ENCODE results near the gene MACROH2A1. TPM values are rescaled to one million over a fixed set of nuclear protein-coding genes. Genes with fewer than 3 reads are reported as not detected.

MACROH2A1 gene
- total and polyA plus RNA-seq, 10 of the 15 experiments (the other 5 are each of a cell fraction or from before 2014, with no cell fraction given) = 45.7 to 230 (median 196) TPM

- ChIA-PET SMC1A (ENCODE audit: uncharacterized antibody, unreplicated experiment) (no interaction called here), RAD21 (ENCODE audit: unreplicated experiment) (no interaction called here), POLR2A (no interaction called here), CTCF (interaction anchor here (1.0 to 1.5 kb wide), 3 partner anchors 16 to 165 kb away, joined by 3 to 9 read pairs (median 3); no protein-coding TSS in a partner anchor)
- no peak for ATAC-seq
- Histone ChIP-seq H4K20me1 (ENCODE audit: control insufficient read depth, insufficient read depth) (0 out of 2 replicates have a peak, but pooled peaks cover 8% of the 10 kb centered on the region), H3K79me2 (ENCODE audit: control insufficient read depth, insufficient read depth, low read length) (peaks cover 37% of the 10 kb centered on the region), H3K36me3 (ENCODE audit: control insufficient read depth in 2 of 2, insufficient read depth in 2 of 2, low read length in 1 of 2) (no peaks in the 10 kb centered on the region), H3K27me3 (replicated peaks in 1 of 2; ENCODE audit: control insufficient read depth in 2 of 2, insufficient read depth in 2 of 2, low read length in 1 of 2) (no peaks in the 10 kb centered on the region), H3K9ac (ENCODE audit: control insufficient read depth, insufficient read depth, low read length) (no peak overlapping the region), H3K4me3 (no peak overlapping the region), H3K27ac (ENCODE audit: control insufficient read depth, insufficient read depth) (no peak overlapping the region), H2AFZ (ENCODE audit: control insufficient read depth, low read depth, low read length) (no peak overlapping the region), H3K9me3 (replicated peaks; ENCODE audit: control insufficient read depth, insufficient read depth, low read length) (no peaks in the 10 kb centered on the region; the same call in 2 of the 3 replicates), H3K4me1 (ENCODE audit: control insufficient read depth, insufficient read depth, low read length) (peaks cover 16% of the 10 kb centered on the region), H3K4me2 (ENCODE audit: control insufficient read depth, insufficient read depth) (no peak overlapping the region)
- DNase-seq (ENCODE audit: low read depth, low spot score) = no peak
- 98% methylated on average over 5 of the region's 5 CpGs for WGBS (ENCODE audit: insufficient coverage, insufficient replicate concordance, low lambda C conversion rate, missing lambda C conversion rate)
- BruUV-seq (replicated peaks) = no TSS peak
- no peak for FAIRE-seq
- TF ChIP-seq NR2C2 (IDR thresholded peaks at IDR 0.05; ENCODE audit: borderline replicate concordance, control insufficient read depth, insufficient read length, low read depth) (no peak), CTCF (IDR thresholded peaks at IDR 0.05 in 2 of 3, conservative IDR thresholded peaks at IDR 0.05 in 1 of 3; ENCODE audit: control insufficient read depth in 2 of 3, extremely low read depth in 1 of 3, insufficient read depth in 1 of 3, low read depth in 3 of 3, low read length in 3 of 3) (no peak), SREBF1 (IDR thresholded peaks at IDR 0.05; ENCODE audit: low read length) (no peak), KDM1A (IDR thresholded peaks at IDR 0.05; ENCODE audit: borderline replicate concordance) (no peak), SMAD5 (IDR thresholded peaks at IDR 0.05; ENCODE audit: low read depth) (no peak), RAD51 (IDR thresholded peaks at IDR 0.05) (no peak), NFIC (IDR thresholded peaks at IDR 0.05; ENCODE audit: low read depth, low read length) (no peak), HCFC1 (IDR thresholded peaks at IDR 0.05; ENCODE audit: low read length) (no peak), CREB1 (IDR thresholded peaks at IDR 0.05; ENCODE audit: low read depth) (no peak), RBBP5 (conservative IDR thresholded peaks at IDR 0.05) (no peak), MEF2A (IDR thresholded peaks at IDR 0.05; ENCODE audit: insufficient read depth, low read depth, low read length) (no peak), TBL1XR1 (IDR thresholded peaks at IDR 0.05; ENCODE audit: low read depth, low read length) (no peak), EED (IDR thresholded peaks at IDR 0.05; ENCODE audit: low read depth) (no peak), MYB (IDR thresholded peaks at IDR 0.05; ENCODE audit: borderline replicate concordance, low read depth, low read length) (no peak), WRNIP1 (IDR thresholded peaks at IDR 0.05; ENCODE audit: borderline replicate concordance, low read depth, low read length) (no peak), IRF4 (IDR thresholded peaks at IDR 0.05; ENCODE audit: low read depth, low read length) (no peak), ZBTB33 (IDR thresholded peaks at IDR 0.05) (no peak)
- intact Hi-C loops (cut with micrococcal nuclease; ENCODE audit: unreplicated experiment) (no loop called here), in situ Hi-C loops (cut with MboI) (no loop called here)
Observed at GRCh38 chr5:135400866-135401265, 1.8 kb upstream of the MACROH2A1 start.
